Heart right ventricle (tissue), 16 donors: ENCODE results near the gene ZNF286A. TPM values are rescaled to one million over a fixed set of nuclear protein-coding genes. Genes with fewer than 3 reads are reported as not detected.
"Not testable (repeated sequence)": the region's sequence is repeated elsewhere in the genome, so short reads cannot be mapped to it uniquely, and the experiment has no call there.

ENCODE experiments used
- ATAC-seq, 8 donors: fragments of 200-7000 bp; cut with Tn5 transposase; one replicate each; pipeline ENCODE4 v1.9.1; 2020; ENCODE audit warnings: mild to moderate bottlenecking in 8 of 8, moderate library complexity in 8 of 8, moderate number of reproducible peaks in 1 of 8
- DNase-seq, 2 donors: peaks; one replicate each; pipeline ENCODE4 v3.0.0-alpha.2; 2020
- H3K27ac ChIP-seq, 10 donors: fragments of 200-600 bp; sonication (generic) in 2 of 10; one replicate each; pipeline versions ENCODE4 v1.5.0 to v1.8.0; 2020 to 2022; ENCODE audit warnings: mild to moderate bottlenecking in 3 of 10
- H3K27me3 ChIP-seq, 7 donors: fragments of 200-600 bp; one replicate each; pipeline ENCODE4 v1.8.0; 2021 to 2022; ENCODE audit warnings: mild to moderate bottlenecking in 2 of 7
- H3K36me3 ChIP-seq, 9 donors: fragments of 200-600 bp; sonication (generic) in 1 of 9; one replicate each; pipeline versions ENCODE4 v1.5.0 to v1.8.0; 2020 to 2022; ENCODE audit warnings: mild to moderate bottlenecking in 2 of 9
- H3K4me1 ChIP-seq, 9 donors: fragments of 200-600 bp; sonication (generic) in 1 of 9; one replicate each; pipeline versions ENCODE4 v1.5.0 to v1.8.0; 2020 to 2022; ENCODE audit warnings: mild to moderate bottlenecking in 4 of 9
- H3K4me3 ChIP-seq, 10 donors: fragments of 200-600 bp; sonication (generic) in 2 of 10; one replicate each; pipeline versions ENCODE4 v1.5.0 to v1.8.0; 2020 to 2022; ENCODE audit warnings: mild to moderate bottlenecking in 7 of 10, moderate library complexity in 2 of 10
- H3K9me3 ChIP-seq, 11 donors: fragments of 200-600 bp in 10 of 11; sonication (generic) in 2 of 11; one replicate each; pipeline versions ENCODE4 v1.5.0 to v1.8.0; 2013 to 2022; ENCODE audit warnings: mild to moderate bottlenecking in 2 of 11, control low read depth in 1 of 11, moderate library complexity in 1 of 11
- CTCF ChIP-seq, 9 donors: fragments of 200-600 bp; sonication (generic) in 2 of 9; IDR thresholded peaks; one replicate each; pipeline versions ENCODE4 v1.5.0 to v1.8.0; 2021 to 2022; ENCODE audit warnings: antibody characterized with exemption in 9 of 9, mild to moderate bottlenecking in 5 of 9, moderate library complexity in 1 of 9
- WGBS, 2 donors: extraction: QIAGEN DNeasy Blood & Tissue Kit; methylation state at CpG; one replicate each; pipeline ENCODE4 v1.1.7; 2013; ENCODE audit warnings: inconsistent platforms in 1 of 2; 5-methylcytosine and 5-hydroxymethylcytosine counted together
- intact Hi-C, 10 donors: fragments of 100-400 bp; cut with DNase I; formaldehyde crosslinking; loops; one replicate each; pipeline versions ENCODE4 v1.11.1 to v1.14.2; 2022
- polyA plus RNA-seq, 2 donors: library from polyadenylated mRNA; stranded (reverse); fragments of 200-250 nt; gene quantifications; one replicate each; pipeline ENCODE4 v1.2.3, GENCODE V29; 2013
- total RNA-seq, 10 donors: library from RNA; stranded (reverse); fragmentation: NEBNext Ultra II Directional in 3 of 10; extraction: Animal tissue kit (Norgen Biotek cat#: 25700) in 3 of 10; gene quantifications; one replicate each; pipeline versions ENCODE4 v1.2.1 to v1.2.4, GENCODE V29; 2021 to 2023
- donor health status: Arrhythmogenic right ventricular cardiomyopathy.
- donor health status: ischemic (EF 13 %, LVEDD 7.1; RV severe dilation, severe dysfunction).
- donor health status: healthy with polysubstance abuse.
- donor health status: DM: no; HTN: yes; CAD: no.
- donor health status: DM: no; HTN: no; CAD: no.
- donor health status: ischemic (EF 25% LVEDD 6.9; RV normal size, moderate dysfunction).
- donor health status: ischemic (EF 25% LVEDD 5.7; RV mildly dilated, moderate dysfunction).
- donor health status: healthy.
- donor health status: DM: yes; HTN: yes; CAD: no.
- donor health status: Ischemic cardiomyopathy.
- donor health status: ischemic (EF 35%, LVEDD 5.7; RV mildly dilated, moderate dysfunction).
- donor health status: nonischemic (EF 11% LVEDD 7.7; RV severe dilation, severe dysfunction).
- donor health status: DM: yes; HTN: yes; CAD: no.
- donor health status: PGD.
- donor health status: ischemic (EF 29% LVEDD 5.4; RV normal size, mild dysfunction).
- donor health status: nonischemic (EF 23%, LVEDD 6.1; RV moderate dilation, normal function).

ZNF286A gene
- total and polyA plus RNA-seq, 12 donors = 7.8 to 17.2 (median 12.0) TPM

GRCh38 chr17:15744885-15745284, 45.3 kb downstream of the ZNF286A start:
- no peaks in the 10 kb centered on the region for H3K36me3 ChIP-seq
- no peaks in the 10 kb centered on the region for H3K9me3 ChIP-seq
- no peak for TF ChIP-seq CTCF (IDR thresholded peaks at IDR 0.05)
- H3K4me1 ChIP-seq = no peaks in the 10 kb centered on the region
- H3K27ac ChIP-seq = no peak overlapping the region
- H3K27me3 ChIP-seq = peaks cover 0 to 4% (median 0%) of the 10 kb centered on the region in 7 donors
- intact Hi-C loops = no loop called here
- WGBS, 2 donors = 50 to 51% methylated on average over 2 of the region's 2 CpGs
- no peak for ATAC-seq
- no peak overlapping the region for H3K4me3 ChIP-seq
- DNase-seq = no peak

- WGBS, 2 donors = 15 to 21% methylated on average over 27 to 35 of the region's 36 CpGs
- intact Hi-C loops, H3K4me3 ChIP-seq, H3K36me3 ChIP-seq, H3K4me1 ChIP-seq, H3K9me3 ChIP-seq, H3K27ac ChIP-seq, DNase-seq, H3K27me3 ChIP-seq: not testable (repeated sequence)
- peak in 2 of 8 donors; percentile 22 to 23 for ATAC-seq
These were observed 49.9 kb downstream of the ZNF286A start for GRCh38 chr17:15749403-15749802.

- 33 to 43% methylated on average over 4 to 7 of the region's 14 CpGs for WGBS, 2 donors
- H3K9me3 ChIP-seq, H3K36me3 ChIP-seq, intact Hi-C loops, DNase-seq, H3K27me3 ChIP-seq, H3K4me1 ChIP-seq, H3K4me3 ChIP-seq, H3K27ac ChIP-seq: not testable (repeated sequence)
- peak; percentile 77 to 94 (median 87) for ATAC-seq
These were observed 69.4 kb downstream of the ZNF286A start for GRCh38 chr17:15768865-15769533.

Other genes starting within 250 kb of the ZNF286A start
- gene CDRT4, start 232.1 kb upstream of the ZNF286A start, total RNA-seq = 1 to 10 TPM in 4 of 10 donors, under 1 TPM in 4, not detected in 2; 0.53 to 4.1 (median 0.92) TPM
- 1 to 10 TPM in 1 of 2 donors, under 1 TPM in 1; 0.45 to 4.2 TPM for gene CDRT4, start 232.1 kb upstream of the ZNF286A start, polyA plus RNA-seq
- gene TVP23C, start 136.3 kb upstream of the ZNF286A start, total RNA-seq = 1 to 10 TPM; 2.5 to 8.2 (median 5.0) TPM
- gene TVP23C, start 136.3 kb upstream of the ZNF286A start, polyA plus RNA-seq = 1 to 10 TPM; 2.0 to 5.3 TPM
- gene FBXW10B, start 80.0 kb upstream of the ZNF286A start, total RNA-seq = 1 to 10 TPM in 2 of 10 donors, under 1 TPM in 8; 0.25 to 2.2 (median 0.55) TPM
- 1 to 10 TPM in 1 of 2 donors, under 1 TPM in 1; 0.87 to 2.2 TPM for gene FBXW10B, start 80.0 kb upstream of the ZNF286A start, polyA plus RNA-seq
- gene TRIM16, start 15.4 kb upstream of the ZNF286A start, total RNA-seq = 10 to 100 TPM; 11.3 to 41.5 (median 22.5) TPM
- 10 to 100 TPM in 1 of 2 donors, 1 to 10 TPM in 1; 8.2 to 13.8 TPM for gene TRIM16, start 15.4 kb upstream of the ZNF286A start, polyA plus RNA-seq
- gene TBC1D26, start 32.5 kb downstream of the ZNF286A start, total RNA-seq = not detected
- under 1 TPM in 1 of 2 donors, not detected in 1; 0.07 TPM for gene TBC1D26, start 32.5 kb downstream of the ZNF286A start, polyA plus RNA-seq
- gene ADORA2B, start 245.4 kb downstream of the ZNF286A start, total RNA-seq = 1 to 10 TPM in 2 of 10 donors, under 1 TPM in 8; 0.18 to 2.0 (median 0.64) TPM
- gene ADORA2B, start 245.4 kb downstream of the ZNF286A start, polyA plus RNA-seq = under 1 TPM; 0.59 to 0.67 TPM